IMR-90 (cell line): ENCODE results near the gene C14orf119. TPM values are rescaled to one million over a fixed set of nuclear protein-coding genes. Genes with fewer than 3 reads are reported as not detected.

Experiments used
- ATAC-seq: fragments of 200-7000 bp; cut with Tn5 transposase; 2 replicates; pipeline ENCODE4 v1.9.1; 2020; ENCODE audit warnings: low read depth, mild to moderate bottlenecking, moderate library complexity
- BruUV-seq: library from RNA; stranded (reverse); fragments of 400-500 nt; replicated peaks from 2 replicates; lab custom pipeline; 2021; lab: Mats Ljungman, UMichigan
- CTCF ChIA-PET: fragments of 300-600 bp; formaldehyde crosslinking; extraction: SDS; loops from one replicate; lab custom pipeline; 2021; ENCODE audit warnings: antibody characterized with exemption; lab: Yijun Ruan, JAX
- POLR2A ChIA-PET: fragments of 300-600 bp; sonication (Branson Sonifier 250); formaldehyde crosslinking; loops from one replicate; lab custom pipeline; 2022; ENCODE audit warnings: antibody characterized with exemption; ENCODE audit not compliant: unreplicated experiment; lab: Charles Lee
- DNase-seq: peaks from one replicate; pipeline ENCODE4 v3.0.0; 2013
- H2AFZ ChIP-seq: replicated peaks from 2 replicates; pipeline ENCODE3; 2013; ENCODE audit warnings: low read length, mild to moderate bottlenecking; ENCODE audit not compliant: poor library complexity
- H2AK5ac ChIP-seq: 2 replicates; pipeline ENCODE4 v1.6.1; 2013; ENCODE audit warnings: low read depth, low read length, inconsistent platforms
- H2AK9ac ChIP-seq: replicated peaks from 2 replicates; pipeline ENCODE3; 2013; ENCODE audit warnings: mild to moderate bottlenecking, low read depth, low read length, moderate library complexity; ENCODE audit not compliant: poor library complexity
- H2BK120ac ChIP-seq: 2 replicates; pipeline ENCODE4 v1.6.1; 2013; ENCODE audit warnings: low read depth, low read length, inconsistent platforms
- H2BK15ac ChIP-seq: 3 replicates; pipeline ENCODE4 v1.6.1; 2013; ENCODE audit warnings: low read depth, low read length, inconsistent platforms
- H2BK20ac ChIP-seq: 2 replicates; pipeline ENCODE4 v1.6.1; 2013; ENCODE audit warnings: low read depth, mild to moderate bottlenecking, inconsistent platforms, low read length, moderate library complexity
- H2BK5ac ChIP-seq: 2 replicates; pipeline ENCODE4 v1.6.1; 2013; ENCODE audit warnings: mild to moderate bottlenecking, low read depth, low read length, inconsistent platforms; ENCODE audit not compliant: poor library complexity, severe bottlenecking
- H3K14ac ChIP-seq: replicated peaks from 2 replicates; pipeline ENCODE4 v1.6.1; 2013; ENCODE audit warnings: low read depth, low read length, inconsistent platforms
- H3K18ac ChIP-seq: 2 replicates; pipeline ENCODE4 v1.6.1; 2013; ENCODE audit warnings: low read depth, low read length, control low read depth
- H3K23ac ChIP-seq: 2 replicates; pipeline ENCODE4 v1.6.1; 2013; ENCODE audit warnings: low read depth, low read length, inconsistent platforms
- H3K27ac ChIP-seq: 2 replicates; pipeline ENCODE4 v1.5.1; 2013; ENCODE audit warnings: mild to moderate bottlenecking, control low read depth, low read length; ENCODE audit not compliant: insufficient read depth
- H3K27me3 ChIP-seq: 2 replicates; pipeline ENCODE4 v1.6.1; 2013; ENCODE audit warnings: low read length; ENCODE audit not compliant: control insufficient read depth, insufficient read depth
- H3K36me3 ChIP-seq: 2 replicates; pipeline ENCODE4 v1.6.1; 2013; ENCODE audit warnings: low read length, mixed read lengths; ENCODE audit not compliant: control insufficient read depth, insufficient read depth
- H3K4ac ChIP-seq: 2 replicates; pipeline ENCODE4 v1.6.1; 2013; ENCODE audit warnings: low read depth, low read length, inconsistent platforms
- H3K4me1 ChIP-seq: 2 replicates; pipeline ENCODE4 v1.6.1; 2013; ENCODE audit warnings: low read length, mixed read lengths; ENCODE audit not compliant: control insufficient read depth, insufficient read depth
- H3K4me2 ChIP-seq: 2 replicates; pipeline ENCODE4 v1.6.1; 2013; ENCODE audit warnings: low read depth, mild to moderate bottlenecking, control low read depth, low read length, moderate library complexity
- H3K4me3 ChIP-seq: 2 replicates; pipeline ENCODE4 v1.5.1; 2013; ENCODE audit warnings: low read depth, mild to moderate bottlenecking, control low read depth, low read length, moderate library complexity; ENCODE audit not compliant: insufficient read depth
- H3K56ac ChIP-seq: 2 replicates; pipeline ENCODE4 v1.6.1; 2013; ENCODE audit warnings: low read length, inconsistent platforms; ENCODE audit not compliant: insufficient read depth; ENCODE audit errors: extremely low read depth
- H3K79me1 ChIP-seq, 2 experiments: 2 replicates each; pipeline ENCODE4 v1.6.1; 2013; ENCODE audit warnings: low read length in 2 of 2, inconsistent platforms in 1 of 2, low read depth in 1 of 2
- H3K9ac ChIP-seq: 2 replicates; pipeline ENCODE4 v1.6.1; 2013; ENCODE audit warnings: low read depth, low read length, control low read depth
- H3K9me1 ChIP-seq: 2 replicates; pipeline ENCODE4 v1.6.1; 2013; ENCODE audit warnings: low read length, inconsistent platforms; ENCODE audit not compliant: insufficient read depth
- H3K9me3 ChIP-seq: 2 replicates; pipeline ENCODE4 v1.6.1; 2013; ENCODE audit warnings: low read length; ENCODE audit not compliant: control insufficient read depth, insufficient read depth
- H4K20me1 ChIP-seq: 2 replicates; pipeline ENCODE4 v1.6.1; 2013; ENCODE audit warnings: low read length, inconsistent platforms; ENCODE audit not compliant: insufficient read depth
- H4K5ac ChIP-seq: 2 replicates; pipeline ENCODE4 v1.6.1; 2013; ENCODE audit warnings: mild to moderate bottlenecking, low read depth, low read length, control low read depth
- H4K8ac ChIP-seq, 2 experiments: 2 replicates each; pipeline ENCODE4 v1.6.1; 2013; ENCODE audit warnings: low read depth in 2 of 2, low read length in 2 of 2, control low read depth in 1 of 2, inconsistent platforms in 1 of 2
- H4K91ac ChIP-seq: 2 replicates; pipeline ENCODE4 v1.6.1; 2013; ENCODE audit warnings: low read depth, low read length, inconsistent platforms; ENCODE audit not compliant: insufficient read depth
- FOS ChIP-seq: fragments of 150-350 bp; IDR thresholded peaks from 2 replicates; pipeline ENCODE4 v1.6.1; 2016; ENCODE audit warnings: low read depth, low read length
- RAD21 ChIP-seq: IDR thresholded peaks from 2 replicates; pipeline ENCODE4 v1.6.1; 2012; ENCODE audit warnings: low read length, improper control_type of control experiment
- RFX5 ChIP-seq: IDR thresholded peaks from 2 replicates; pipeline ENCODE4 v1.8.0; 2012; ENCODE audit warnings: low read depth, mild to moderate bottlenecking, low read length, moderate library complexity
- SMC3 ChIP-seq: fragments of 150-350 bp; IDR thresholded peaks from 2 replicates; pipeline ENCODE4 v1.6.1; 2016; ENCODE audit warnings: low read depth, mild to moderate bottlenecking, antibody characterized with exemption, low read length, moderate library complexity
- WGBS, 2 experiments: methylation state at CpG; one replicate each; pipeline versions ENCODE4 v1.1.5 to v1.1.7; 2013; ENCODE audit warnings: missing lambda C conversion rate in 2 of 2; ENCODE audit not compliant: insufficient read length in 1 of 2; ENCODE audit errors: extremely low coverage in 2 of 2; 5-methylcytosine and 5-hydroxymethylcytosine counted together
- dilution Hi-C: fragments of 300-500 bp; cut with HindIII; formaldehyde crosslinking; loops from one replicate; pipeline ENCODE4 v1.14.3; 2018; ENCODE audit warnings: low sequenced_read_pairs; ENCODE audit not compliant: unreplicated experiment
- in situ Hi-C: fragments of 300-500 bp; cut with MboI; formaldehyde crosslinking; loops from 3 replicates; pipeline ENCODE4 v1.14.3; 2019; ENCODE audit warnings: low sequenced_read_pairs, inconsistent platforms, mixed read lengths
- intact Hi-C: fragments of 100-400 bp; cut with micrococcal nuclease; formaldehyde crosslinking; loops from 2 replicates; pipeline ENCODE4 v1.10.0; 2022
- polyA plus RNA-seq, 3 experiments: library from polyadenylated mRNA; depleted of rRNA; stranded (reverse); fragments of >200 nt; gene quantifications; 2 replicates each; pipeline ENCODE4 v1.2.3, GENCODE V29; 2012; ENCODE audit warnings: low replicate concordance in 1 of 3
- total RNA-seq: library from RNA; depleted of rRNA; stranded (reverse); fragments of >200 nt; gene quantifications from 2 replicates; pipeline ENCODE4 v1.2.3, GENCODE V29; 2012

Gene C14orf119
- total and polyA plus RNA-seq, 2 of the 4 experiments (the other 2 are of a cell fraction), result 74.0 to 83.7 TPM

DNA sequence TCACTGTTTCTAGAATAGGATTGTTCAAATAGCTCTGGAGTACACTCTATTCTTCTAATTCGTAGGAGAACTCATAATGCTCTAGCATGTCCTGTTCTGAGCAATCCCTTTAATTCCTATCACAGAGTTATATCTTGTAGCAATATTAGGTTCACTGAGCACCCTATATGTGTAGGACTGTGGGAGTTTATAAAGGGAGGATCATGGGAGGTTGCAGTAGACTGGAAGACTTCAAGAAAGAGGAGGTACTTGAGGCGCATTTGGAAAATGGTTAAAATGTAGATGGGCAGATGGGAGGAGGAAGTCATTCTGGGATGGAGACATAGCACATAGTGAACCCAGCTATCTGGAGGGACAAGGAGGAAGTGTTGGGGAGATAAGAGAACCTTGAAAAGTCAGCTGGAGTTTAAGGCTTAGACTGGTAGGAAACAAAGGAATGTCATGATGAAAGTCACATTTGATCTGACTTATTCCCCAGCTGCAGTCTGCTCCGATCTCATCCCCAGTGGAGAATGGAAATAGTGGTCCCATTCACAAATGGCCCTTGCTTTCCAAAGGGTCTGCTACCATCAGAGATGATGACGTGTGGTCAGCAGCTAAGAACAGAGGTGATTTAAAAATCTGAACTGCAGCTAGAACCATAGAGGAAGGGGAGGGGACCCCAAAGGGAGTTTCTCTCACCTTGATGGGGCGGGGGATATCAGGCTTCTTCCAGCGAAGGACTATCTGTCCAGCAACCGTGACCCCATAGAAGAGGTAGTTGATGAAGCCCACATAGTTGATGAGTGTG, 33.9 kb downstream of the C14orf119 start:
- H3K4me2 ChIP-seq, result no peak overlapping the region
- in situ Hi-C loops, result loop anchor here (5.0 kb wide), 1 partner anchor 53 kb away; the partner anchor contains the start of gene SLC7A8
- H4K20me1 ChIP-seq, result no peaks in the 10 kb centered on the region
- H3K4me1 ChIP-seq, result no peaks in the 10 kb centered on the region
- no peak overlapping the region for H3K4me3 ChIP-seq
- no peak overlapping the region for H3K9ac ChIP-seq
- CTCF ChIA-PET, result interaction anchor here (2.3 kb wide), 1 partner anchor 58 kb away, joined by 9 read pairs; no protein-coding TSS in a partner anchor
- no peak overlapping the region for H2BK5ac ChIP-seq
- no peak overlapping the region for H3K23ac ChIP-seq
- no peak overlapping the region for H3K56ac ChIP-seq
- H3K18ac ChIP-seq, result no peak overlapping the region
- no TSS peak for BruUV-seq
- no peak for TF ChIP-seq RAD21
- no peak for TF ChIP-seq SMC3
- no peak for TF ChIP-seq FOS
- TF ChIP-seq RFX5, result no peak
- no peak overlapping the region for H3K4ac ChIP-seq
- H3K36me3 ChIP-seq, result no peaks in the 10 kb centered on the region
- H4K5ac ChIP-seq, result no peak overlapping the region
- 83% methylated on average over 2 of the region's 7 CpGs; no CpG with 5 or more reads in 1 of the 2 experiments for WGBS, 2 experiments
- ATAC-seq, result no peak
- no peak overlapping the region for H4K8ac ChIP-seq
- intact Hi-C loops, result no loop called here
- H2BK20ac ChIP-seq, result no peak overlapping the region
- dilution Hi-C loops, result no loop called here
- H2AK5ac ChIP-seq, result no peak overlapping the region
- H2AFZ ChIP-seq, result no peak overlapping the region
- H3K79me1 ChIP-seq, result no peaks in the 10 kb centered on the region
- H3K27me3 ChIP-seq, result peaks cover 30% of the 10 kb centered on the region
- no peak overlapping the region for H4K91ac ChIP-seq
- no peak overlapping the region for H2BK15ac ChIP-seq
- no peaks in the 10 kb centered on the region for H3K9me3 ChIP-seq
- H2BK120ac ChIP-seq, result no peak overlapping the region
- H3K9me1 ChIP-seq, result no peaks in the 10 kb centered on the region
- H3K14ac ChIP-seq, result no peak overlapping the region
- H3K27ac ChIP-seq, result no peak overlapping the region
- DNase-seq, result no peak
- H2AK9ac ChIP-seq, result no peak overlapping the region
- POLR2A ChIA-PET, result no interaction called here
